SH-SY5Y (cell line): ENCODE results near the gene BMPR1A.

Experiments
- GATA2 ChIP-seq: IDR thresholded peaks from 2 replicates; pipeline ENCODE4 v1.6.1; 2011; ENCODE audit warnings: mild to moderate bottlenecking, low read depth, low read length
- GATA3 ChIP-seq: IDR thresholded peaks from 2 replicates; pipeline ENCODE4 v1.6.1; 2011; ENCODE audit warnings: low read depth, mild to moderate bottlenecking, low read length, moderate library complexity

BMPR1A gene

GRCh38 chr10:86958116-86958900 is 201.9 kb downstream of the BMPR1A start, which contains the start of gene SNCG:
TSS of gene SNCG (plus strand) at chr10:86958599. CDS start at chr10:86958698, 99 bp downstream.
- TF ChIP-seq GATA3 (no peak), GATA2 (no peak)

GRCh38 chr10:86958901-86959736 is 202.7 kb downstream of the BMPR1A start:
- TF ChIP-seq GATA2 (no peak), GATA3 (no peak)

DNA sequence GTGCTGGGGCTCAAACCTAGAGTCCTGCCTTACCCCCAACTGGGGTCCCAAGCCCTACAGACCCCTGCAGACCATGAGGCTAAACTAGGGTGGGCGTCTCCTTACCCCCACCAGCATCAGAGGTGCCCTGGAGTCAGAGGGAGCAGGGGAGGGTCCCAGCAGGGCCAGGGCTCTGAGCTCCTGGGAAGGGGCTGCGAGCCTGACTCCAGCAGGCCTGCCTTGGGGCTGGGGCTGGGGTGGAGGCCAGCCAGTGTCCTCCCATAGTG is 203.3 kb downstream of the BMPR1A start:
- no peak for TF ChIP-seq GATA2
- no peak for TF ChIP-seq GATA3

- no peak for TF ChIP-seq GATA3
- no peak for TF ChIP-seq GATA2
Observed at GRCh38 chr10:86960003-86960862, 203.8 kb downstream of the BMPR1A start.

GRCh38 chr10:86960863-86961434 is 204.5 kb downstream of the BMPR1A start:
- TF ChIP-seq GATA3 (no peak), GATA2 (no peak)

DNA sequence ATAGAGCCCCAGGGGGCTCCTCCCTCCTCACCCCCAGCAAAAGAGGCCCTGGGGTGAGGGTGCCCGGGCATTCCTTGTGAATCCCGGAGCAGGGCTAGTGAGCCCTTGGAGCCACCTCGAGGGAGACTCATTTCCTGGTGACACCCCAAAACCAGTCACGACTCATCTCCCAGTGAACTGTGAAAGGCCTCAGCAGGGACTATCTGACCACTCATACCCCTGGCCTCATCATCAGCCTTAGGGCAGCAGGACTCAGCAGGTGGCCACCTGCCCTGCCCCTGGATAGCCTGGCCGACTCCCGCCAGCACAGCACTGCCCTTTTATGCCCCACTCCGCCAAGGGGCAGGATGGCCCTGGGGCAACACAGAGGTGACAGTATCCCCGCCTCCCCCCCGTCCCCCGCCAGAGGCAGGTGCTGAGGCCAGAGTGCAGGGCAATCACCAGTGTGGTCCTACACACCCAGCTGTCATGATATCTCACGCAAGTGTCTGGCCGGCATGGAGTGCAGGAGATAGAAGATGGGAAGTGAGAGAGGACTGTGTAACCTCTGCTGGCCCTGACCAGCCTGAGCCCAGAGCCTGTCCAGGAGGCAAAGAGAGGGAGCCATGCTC is 205.2 kb downstream of the BMPR1A start:
- TF ChIP-seq GATA3 (no peak), GATA2 (no peak)

GRCh38 chr10:86962136-86962980 is 205.9 kb downstream of the BMPR1A start:
- TF ChIP-seq GATA3 (no peak), GATA2 (no peak)

DNA sequence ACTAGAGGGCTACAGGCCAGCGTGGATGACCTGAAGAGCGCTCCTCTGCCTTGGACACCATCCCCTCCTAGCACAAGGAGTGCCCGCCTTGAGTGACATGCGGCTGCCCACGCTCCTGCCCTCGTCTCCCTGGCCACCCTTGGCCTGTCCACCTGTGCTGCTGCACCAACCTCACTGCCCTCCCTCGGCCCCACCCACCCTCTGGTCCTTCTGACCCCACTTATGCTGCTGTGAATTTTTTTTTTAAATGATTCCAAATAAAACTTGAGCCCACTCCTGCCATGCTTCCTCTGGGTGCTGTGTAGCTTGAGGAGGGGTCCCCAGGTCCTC is 206.5 kb downstream of the BMPR1A start:
- TF ChIP-seq GATA3: no peak
- TF ChIP-seq GATA2: no peak

DNA sequence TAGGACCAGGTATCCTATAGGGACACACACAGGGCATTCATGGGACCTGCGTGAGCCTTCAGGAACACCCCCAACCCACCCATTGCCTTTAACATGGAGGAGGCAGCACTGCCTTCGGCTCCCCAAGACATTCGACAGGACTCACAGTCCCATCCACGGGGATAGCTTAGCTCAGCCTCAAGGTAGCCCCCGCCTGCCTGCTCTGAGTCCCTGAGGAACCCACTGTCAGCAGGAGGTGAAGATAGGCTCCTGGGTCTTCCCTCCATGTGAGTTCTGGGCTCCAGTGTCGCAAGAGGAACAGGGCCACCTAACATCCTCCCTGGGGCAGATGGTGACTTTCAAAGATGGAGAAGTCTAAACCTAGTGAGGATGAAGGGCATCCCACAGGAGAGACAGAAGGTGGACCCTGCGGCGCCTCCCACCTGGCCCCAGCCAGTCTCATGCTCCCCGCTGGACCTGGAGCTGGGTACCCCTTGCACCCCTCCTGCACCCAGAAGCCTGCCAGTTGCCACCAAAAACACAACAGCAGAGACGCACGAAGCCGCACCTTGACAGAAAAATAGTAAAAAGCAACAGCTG is 207.0 kb downstream of the BMPR1A start:
- no peak for TF ChIP-seq GATA3
- TF ChIP-seq GATA2: no peak

- TF ChIP-seq GATA2: no peak
- no peak for TF ChIP-seq GATA3
Observed at GRCh38 chr10:86964061-86964846, 207.8 kb downstream of the BMPR1A start.

GRCh38 chr10:86964847-86965190 is 208.4 kb downstream of the BMPR1A start:
- TF ChIP-seq GATA2 (no peak), GATA3 (no peak)
